Gastrocnemius medialis (tissue), 4 donors: ENCODE results near the gene AK1.

Experiments
- POLR2A ChIP-seq, 2 donors: fragments of 450-650 bp; IDR thresholded peaks; one replicate each; pipeline ENCODE4 v1.6.1; 2017; ENCODE audit warnings: antibody characterized with exemption in 2 of 2, mild to moderate bottlenecking in 2 of 2, moderate library complexity in 2 of 2
- TF ChIP-seq, protein P1 (sequence below), 5 experiments: fragments of 450-650 bp in 3 of 5; fragments of 200-600 bp in 2 of 5; sonication (generic) in 2 of 5; IDR thresholded peaks in 4 of 5; conservative IDR thresholded peaks in 1 of 5; 1 replicate in 4 of 5; 2 replicates in 1 of 5; pipeline ENCODE4 v1.5.1; 2016 to 2019; ENCODE audit warnings: antibody characterized with exemption in 5 of 5, mild to moderate bottlenecking in 3 of 5, moderate library complexity in 3 of 5

DNA sequence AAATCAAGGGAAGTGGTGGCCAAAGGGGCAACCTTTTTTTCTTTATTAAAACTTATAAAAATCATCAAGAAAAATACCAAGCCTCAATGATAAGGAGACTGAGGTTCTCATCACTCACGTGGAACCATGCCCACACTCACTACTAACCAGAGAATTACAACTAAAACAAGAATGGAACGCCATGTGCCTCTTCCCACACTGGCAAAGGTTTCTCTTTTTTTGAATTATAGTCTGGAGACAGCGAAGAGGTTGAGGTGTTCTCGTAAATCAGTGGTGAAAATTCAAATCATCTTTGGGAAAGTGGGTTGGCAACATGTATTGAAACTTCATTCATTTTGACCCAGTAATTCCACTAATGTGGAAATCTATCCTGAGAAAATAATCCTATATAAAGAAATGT lies 55.4 kb downstream of the AK1 start:
- TF ChIP-seq, protein P1, sequence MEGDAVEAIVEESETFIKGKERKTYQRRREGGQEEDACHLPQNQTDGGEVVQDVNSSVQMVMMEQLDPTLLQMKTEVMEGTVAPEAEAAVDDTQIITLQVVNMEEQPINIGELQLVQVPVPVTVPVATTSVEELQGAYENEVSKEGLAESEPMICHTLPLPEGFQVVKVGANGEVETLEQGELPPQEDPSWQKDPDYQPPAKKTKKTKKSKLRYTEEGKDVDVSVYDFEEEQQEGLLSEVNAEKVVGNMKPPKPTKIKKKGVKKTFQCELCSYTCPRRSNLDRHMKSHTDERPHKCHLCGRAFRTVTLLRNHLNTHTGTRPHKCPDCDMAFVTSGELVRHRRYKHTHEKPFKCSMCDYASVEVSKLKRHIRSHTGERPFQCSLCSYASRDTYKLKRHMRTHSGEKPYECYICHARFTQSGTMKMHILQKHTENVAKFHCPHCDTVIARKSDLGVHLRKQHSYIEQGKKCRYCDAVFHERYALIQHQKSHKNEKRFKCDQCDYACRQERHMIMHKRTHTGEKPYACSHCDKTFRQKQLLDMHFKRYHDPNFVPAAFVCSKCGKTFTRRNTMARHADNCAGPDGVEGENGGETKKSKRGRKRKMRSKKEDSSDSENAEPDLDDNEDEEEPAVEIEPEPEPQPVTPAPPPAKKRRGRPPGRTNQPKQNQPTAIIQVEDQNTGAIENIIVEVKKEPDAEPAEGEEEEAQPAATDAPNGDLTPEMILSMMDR (IDR thresholded peaks at IDR 0.05 in 4 of 5, conservative IDR thresholded peaks at IDR 0.05 in 1 of 5) = no peak
- no peak for TF ChIP-seq POLR2A (IDR thresholded peaks at IDR 0.05)
